H1 (cell line): ENCODE measurements around the gene IQGAP1. TPM values are rescaled to one million over a fixed set of nuclear protein-coding genes. Genes with fewer than 3 reads are reported as not detected.

Experiments
- CTCF ChIA-PET: fragments of 300-600 bp; sonication (Branson Sonifier 250); formaldehyde crosslinking; loops from one replicate; lab custom pipeline; 2021; ENCODE audit not compliant: partially characterized antibody; lab: Charles Lee
- POLR2A ChIA-PET: fragments of 300-600 bp; sonication (Branson Sonifier 250); formaldehyde crosslinking; loops from one replicate; lab custom pipeline; 2021; ENCODE audit warnings: inconsistent platforms; ENCODE audit not compliant: partially characterized antibody; lab: Charles Lee
- DNase-seq, 2 experiments: peaks; one replicate each; pipeline versions ENCODE4 v3.0.0 to v3.0.0-alpha.2; 2010 to 2022; ENCODE audit warnings: low spot score in 2 of 2, low read depth in 1 of 2, mixed read lengths in 1 of 2
- FAIRE-seq: peaks from 2 replicates; lab custom pipeline; 2011; peaks lifted over from hg19 to GRCh38; lab: Jason Lieb, UNC
- H2AFZ ChIP-seq: 2 replicates; pipeline ENCODE4 v1.8.1; 2012; ENCODE audit warnings: low read length, inconsistent platforms
- H2AK5ac ChIP-seq: 2 replicates; pipeline ENCODE4 v1.6.1; 2013; ENCODE audit warnings: low read depth, low read length
- H2BK120ac ChIP-seq: replicated peaks from 2 replicates; pipeline ENCODE3; 2013; ENCODE audit warnings: low read depth, low read length, inconsistent platforms
- H2BK12ac ChIP-seq: 2 replicates; pipeline ENCODE4 v1.6.1; 2013; ENCODE audit warnings: low read depth, low read length
- H2BK15ac ChIP-seq: 2 replicates; pipeline ENCODE4 v1.6.1; 2013; ENCODE audit warnings: low read length
- H2BK20ac ChIP-seq: 2 replicates; pipeline ENCODE4 v1.6.1; 2013; ENCODE audit warnings: low read length
- H2BK5ac ChIP-seq: 2 replicates; pipeline ENCODE4 v1.6.1; 2013; ENCODE audit warnings: low read depth, low read length
- H3K14ac ChIP-seq: 2 replicates; pipeline ENCODE4 v1.6.1; 2013; ENCODE audit warnings: inconsistent platforms; ENCODE audit not compliant: insufficient read length
- H3K18ac ChIP-seq: 2 replicates; pipeline ENCODE4 v1.6.1; 2013; ENCODE audit warnings: low read length; ENCODE audit errors: extremely low read depth
- H3K23ac ChIP-seq: 2 replicates; pipeline ENCODE4 v1.6.1; 2013; ENCODE audit warnings: inconsistent platforms; ENCODE audit not compliant: insufficient read length
- H3K23me2 ChIP-seq: 2 replicates; pipeline ENCODE4 v1.6.1; 2013; ENCODE audit warnings: low read depth, low read length
- H3K27ac ChIP-seq: 2 replicates; pipeline ENCODE4 v1.6.1; 2011; ENCODE audit warnings: low read depth, low read length, inconsistent platforms
- H3K27me3 ChIP-seq, 4 experiments: replicated peaks in 1 of 4; 1 replicate in 1 of 4; 2 replicates in 3 of 4; pipeline versions ENCODE4 v1.6.1 to v1.8.1; 2011 to 2013; ENCODE audit warnings: low read length in 3 of 4, mild to moderate bottlenecking in 3 of 4, inconsistent platforms in 2 of 4, mixed read lengths in 2 of 4, moderate library complexity in 1 of 4; ENCODE audit not compliant: control insufficient read depth in 3 of 4, insufficient read depth in 3 of 4; ENCODE audit errors: extremely low read depth in 1 of 4
- H3K36me3 ChIP-seq, 4 experiments: 2 replicates each; pipeline versions ENCODE4 v1.6.1 to v1.8.1; 2011 to 2013; ENCODE audit warnings: mild to moderate bottlenecking in 4 of 4, low read length in 3 of 4, moderate library complexity in 2 of 4, control low read depth in 1 of 4, inconsistent platforms in 1 of 4; ENCODE audit not compliant: insufficient read depth in 4 of 4, control insufficient read depth in 2 of 4
- H3K4ac ChIP-seq: replicated peaks from 2 replicates; pipeline ENCODE3; 2013; ENCODE audit warnings: low read length, low read depth, mixed read lengths, inconsistent platforms; ENCODE audit not compliant: insufficient read length
- H3K4me1 ChIP-seq, 4 experiments: replicated peaks in 1 of 4; 1 replicate in 1 of 4; 2 replicates in 3 of 4; pipeline versions ENCODE4 v1.6.1 to v1.8.1; 2011 to 2013; ENCODE audit warnings: low read length in 3 of 4, inconsistent platforms in 2 of 4, mixed read lengths in 1 of 4; ENCODE audit not compliant: insufficient read depth in 4 of 4, control insufficient read depth in 3 of 4
- H3K4me2 ChIP-seq, 2 experiments: 2 replicates each; pipeline versions ENCODE4 v1.6.1 to v1.8.1; 2011 to 2013; ENCODE audit warnings: low read depth in 2 of 2, low read length in 2 of 2, control low read depth in 1 of 2, inconsistent platforms in 1 of 2, mild to moderate bottlenecking in 1 of 2; ENCODE audit not compliant: insufficient read depth in 1 of 2
- H3K4me3 ChIP-seq, 4 experiments: fragments of 200-600, 300-600 bp in 1 of 4; sonication (generic), shearing (Covaris generic), sonication (Bioruptor Twin) in 1 of 4; 2 replicates each; pipeline versions ENCODE4 v1.5.1 to v1.8.1; 2011 to 2016; ENCODE audit warnings: low read length in 4 of 4, low read depth in 3 of 4, control low read depth in 2 of 4, inconsistent platforms in 2 of 4, mild to moderate bottlenecking in 2 of 4, mixed read lengths in 1 of 4, moderate library complexity in 1 of 4; ENCODE audit not compliant: insufficient read depth in 2 of 4; ENCODE audit errors: extremely low read depth in 1 of 4
- H3K56ac ChIP-seq: replicated peaks from 2 replicates; pipeline ENCODE3; 2013; ENCODE audit warnings: low read depth, mild to moderate bottlenecking, mixed read lengths, low read length, inconsistent platforms; ENCODE audit not compliant: insufficient read length
- H3K79me1 ChIP-seq: 2 replicates; pipeline ENCODE4 v1.6.1; 2013; ENCODE audit warnings: low read depth, low read length, control low read depth
- H3K79me2 ChIP-seq, 2 experiments: 2 replicates each; pipeline versions ENCODE4 v1.6.1 to v1.8.1; 2012 to 2013; ENCODE audit warnings: low read length in 2 of 2, mild to moderate bottlenecking in 2 of 2, inconsistent platforms in 1 of 2; ENCODE audit not compliant: insufficient read depth in 2 of 2, control insufficient read depth in 1 of 2
- H3K9ac ChIP-seq, 4 experiments: replicated peaks in 1 of 4; 1 replicate in 1 of 4; 2 replicates in 3 of 4; pipeline versions ENCODE4 v1.6.1 to v1.8.1; 2011 to 2013; ENCODE audit warnings: low read depth in 3 of 4, low read length in 3 of 4, control low read depth in 2 of 4, mild to moderate bottlenecking in 2 of 4, moderate library complexity in 2 of 4, inconsistent platforms in 1 of 4; ENCODE audit errors: extremely low read depth in 1 of 4
- H3K9me3 ChIP-seq, 2 experiments: 2 replicates each; pipeline versions ENCODE4 v1.6.1 to v1.8.1; 2012 to 2013; ENCODE audit warnings: mild to moderate bottlenecking in 2 of 2, moderate library complexity in 2 of 2, control low read depth in 1 of 2, inconsistent platforms in 1 of 2, low read depth in 1 of 2, low read length in 1 of 2, mixed read lengths in 1 of 2; ENCODE audit not compliant: insufficient read depth in 2 of 2
- H4K20me1 ChIP-seq, 2 experiments: replicated peaks in 1 of 2; 2 replicates each; pipeline versions ENCODE3 to v1.8.1; 2011 to 2013; ENCODE audit warnings: inconsistent platforms in 2 of 2, low read length in 2 of 2, mild to moderate bottlenecking in 1 of 2; ENCODE audit not compliant: insufficient read depth in 2 of 2, control insufficient read depth in 1 of 2
- H4K5ac ChIP-seq: 2 replicates; pipeline ENCODE4 v1.6.1; 2013; ENCODE audit warnings: low read length, low read depth, mixed read lengths, inconsistent platforms; ENCODE audit not compliant: insufficient read length
- H4K8ac ChIP-seq: 2 replicates; pipeline ENCODE4 v1.8.0; 2013; ENCODE audit warnings: mild to moderate bottlenecking, moderate library complexity, low read length, inconsistent platforms; ENCODE audit not compliant: insufficient read depth; ENCODE audit errors: extremely low read depth
- H4K91ac ChIP-seq: replicated peaks from 2 replicates; pipeline ENCODE3; 2013; ENCODE audit warnings: low read length, mixed read lengths, inconsistent platforms; ENCODE audit not compliant: insufficient read length
- SIX5 ChIP-seq: IDR thresholded peaks from 2 replicates; pipeline ENCODE4 v1.6.1; 2011; ENCODE audit warnings: mild to moderate bottlenecking, low read depth, low read length
- SP2 ChIP-seq: IDR thresholded peaks from 2 replicates; pipeline ENCODE4 v1.6.1; 2012; ENCODE audit warnings: mild to moderate bottlenecking, low read length, inconsistent platforms
- WGBS, 2 experiments: shearing (Covaris generic) in 1 of 2; methylation state at CpG; one replicate each; pipeline versions ENCODE4 v1.1.6 to v1.1.7; 2013 to 2015; ENCODE audit warnings: low lambda C conversion rate in 2 of 2, mixed read lengths in 2 of 2, inconsistent platforms in 1 of 2, low coverage in 1 of 2, missing lambda C conversion rate in 1 of 2; ENCODE audit not compliant: insufficient replicate concordance in 2 of 2, insufficient coverage in 1 of 2, insufficient read length in 1 of 2; ENCODE audit errors: extremely low coverage in 1 of 2, missing lambda C conversion rate in 1 of 2; 5-methylcytosine and 5-hydroxymethylcytosine counted together
- polyA plus RNA-seq, 7 experiments: library from polyadenylated mRNA; depleted of rRNA in 3 of 7; stranded (reverse) in 5 of 7; unstranded in 2 of 7; fragments of >200 nt in 5 of 7; fragments of 200-250 nt in 2 of 7; gene quantifications; 1 replicate in 5 of 7; 2 replicates in 1 of 7; 4 replicates in 1 of 7; pipeline versions ENCODE4 v1.2.1 to v1.2.3, GENCODE V29; 2011 to 2013; ENCODE audit warnings: missing spikeins in 2 of 7, mixed read lengths in 2 of 7
- total RNA-seq: library from RNA; stranded (reverse); fragmentation: NEBNext Ultra II Directional; extraction: Animal tissue kit (Norgen Biotek cat#: 25700); gene quantifications from 2 replicates; pipeline ENCODE4 v1.2.1, GENCODE V29; 2021

The IQGAP1 gene
- total and polyA plus RNA-seq, 2 of the 8 experiments (the other 6 are each of a cell fraction or from before 2014, with no cell fraction given) = 56.0 to 138 TPM

GRCh38 chr15:90451053-90451850, 63.2 kb downstream of the IQGAP1 start:
- Histone ChIP-seq H3K79me2 (no peaks in the 10 kb centered on the region), H3K4me1 (peaks cover 0 to 5% (median 3%) of the 10 kb centered on the region in 4 experiments; a peak in 4 of 7 replicates), H3K79me1 (no peaks in the 10 kb centered on the region), H2BK12ac (no peak overlapping the region), H3K9ac (no peak overlapping the region), H3K18ac (no peak overlapping the region), H4K20me1 (no peaks in the 10 kb centered on the region), H3K4ac (no peak overlapping the region), H3K23ac (no peak overlapping the region), H4K8ac (no peak overlapping the region), H2BK5ac (peak overlapping the region; percentile 1; the same call in 1 of the 2 replicates), H3K14ac (no peak overlapping the region), H2BK15ac (no peak overlapping the region), H3K4me2 (no peak overlapping the region; a peak in 1 of 4 replicates), H2AK5ac (no peak overlapping the region), H3K27me3 (no peaks in the 10 kb centered on the region), H3K9me3 (no peaks in the 10 kb centered on the region; a peak in 1 of 4 replicates), H3K36me3 (peaks cover 3 to 49% (median 24%) of the 10 kb centered on the region in 4 experiments; a peak in 7 of 8 replicates), H2BK20ac (no peak overlapping the region), H2BK120ac (no peak overlapping the region), H3K56ac (no peak overlapping the region), H3K23me2 (no peaks in the 10 kb centered on the region; the same call in 1 of the 2 replicates), H4K91ac (no peak overlapping the region), H3K27ac (no peak overlapping the region), H3K4me3 (no peak overlapping the region), H4K5ac (no peak overlapping the region), H2AFZ (no peak overlapping the region)
- FAIRE-seq (peak; percentile 71), DNase-seq (peak in 1 of 2 experiments; percentile 10)
- 77% methylated on average over 5 of the region's 5 CpGs; no CpG with 5 or more reads in 1 of the 2 experiments for WGBS, 2 experiments
- ChIA-PET CTCF (interaction anchor here (0.5 to 5.2 kb wide), 9 partner anchors 9 to 132 kb away, joined by 3 to 19 read pairs (median 3); no protein-coding TSS in a partner anchor), POLR2A (interaction anchor here (0.9 to 1.6 kb wide), 2 partner anchors 16 to 23 kb away, joined by 3 to 4 read pairs; no protein-coding TSS in a partner anchor)
- TF ChIP-seq SP2 = no peak
- peak; percentile 28; the same call in 1 of the 2 replicates for TF ChIP-seq SIX5
